ENCODE data around the gene TMEM144. TPM values are rescaled to one million over a fixed set of nuclear protein-coding genes. Genes with fewer than 3 reads are reported as not detected.

Gene TMEM144
- total RNA-seq, 2 donors from 2014 or later = 0.22 TPM; not detected in 1

DNA sequence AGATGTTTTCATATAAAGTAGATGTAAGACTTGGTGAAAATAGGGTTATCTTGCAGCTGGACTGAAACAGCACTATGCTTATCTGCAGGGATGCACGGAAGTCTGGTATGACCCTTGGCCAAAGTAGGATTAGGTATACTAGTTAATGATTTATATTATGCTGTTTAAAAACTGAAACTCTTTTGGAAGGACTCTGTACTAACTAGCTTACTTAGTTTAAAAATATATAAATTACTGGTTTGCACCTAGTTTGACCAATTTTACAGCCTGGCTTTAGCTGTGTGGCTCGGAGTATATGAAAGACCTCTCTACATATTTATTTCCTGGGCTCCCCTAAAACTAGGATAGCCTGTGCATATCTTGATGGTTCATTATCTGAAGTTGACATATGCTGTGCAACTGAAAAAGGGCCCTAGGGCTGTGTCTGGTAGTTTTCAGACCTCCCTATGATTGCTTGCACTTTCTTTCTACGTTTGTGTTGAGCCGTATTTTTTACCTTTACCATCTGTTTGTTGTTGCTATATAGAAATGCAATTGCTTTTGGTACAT, 89.2 kb downstream of the TMEM144 start:
- Mint-ChIP-seq H3K4me1 (ENCODE audit: low read depth) (no peaks in the 10 kb centered on the region), H3K27me3 (ENCODE audit: low read depth) (no peaks in the 10 kb centered on the region), H3K4me3 (no peak overlapping the region), H3K36me3 (ENCODE audit: insufficient read depth in 2 of 2) (no peaks in the 10 kb centered on the region), H3K27ac (no peak overlapping the region), H3K9me3 (peaks cover 0 to 3% of the 10 kb centered on the region in 2 donors)
- no peak for ATAC-seq (replicated peaks in 1 of 2)
- DNase-seq = no peak

DNA sequence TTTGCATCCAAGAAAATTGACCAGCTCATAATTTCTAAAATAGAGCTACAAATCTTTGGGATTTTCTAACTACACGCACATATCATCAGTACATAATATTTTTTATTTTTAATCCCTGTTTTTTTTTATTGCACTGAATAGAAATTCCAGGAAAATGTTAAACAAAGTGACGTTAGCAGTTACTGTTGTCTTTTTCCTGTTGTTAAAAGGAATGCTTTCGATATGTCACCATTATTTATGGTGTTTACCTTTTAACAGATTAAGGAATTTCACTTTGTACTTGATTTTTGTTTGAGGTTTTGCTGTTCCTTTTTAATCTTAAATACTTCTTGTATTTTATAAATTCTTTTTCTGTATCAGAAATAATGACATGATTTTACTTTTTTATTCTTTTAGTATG, 89.7 kb downstream of the TMEM144 start:
- no peak overlapping the region for H3K27ac Mint-ChIP-seq
- H3K9me3 Mint-ChIP-seq = peaks cover 0 to 3% of the 10 kb centered on the region in 2 donors
- no peaks in the 10 kb centered on the region for H3K36me3 Mint-ChIP-seq (ENCODE audit: insufficient read depth in 2 of 2)
- H3K4me1 Mint-ChIP-seq (ENCODE audit: low read depth) = no peaks in the 10 kb centered on the region
- no peak for DNase-seq
- no peaks in the 10 kb centered on the region for H3K27me3 Mint-ChIP-seq (ENCODE audit: low read depth)
- H3K4me3 Mint-ChIP-seq = no peak overlapping the region
- no peak for ATAC-seq (replicated peaks in 1 of 2)

DNA sequence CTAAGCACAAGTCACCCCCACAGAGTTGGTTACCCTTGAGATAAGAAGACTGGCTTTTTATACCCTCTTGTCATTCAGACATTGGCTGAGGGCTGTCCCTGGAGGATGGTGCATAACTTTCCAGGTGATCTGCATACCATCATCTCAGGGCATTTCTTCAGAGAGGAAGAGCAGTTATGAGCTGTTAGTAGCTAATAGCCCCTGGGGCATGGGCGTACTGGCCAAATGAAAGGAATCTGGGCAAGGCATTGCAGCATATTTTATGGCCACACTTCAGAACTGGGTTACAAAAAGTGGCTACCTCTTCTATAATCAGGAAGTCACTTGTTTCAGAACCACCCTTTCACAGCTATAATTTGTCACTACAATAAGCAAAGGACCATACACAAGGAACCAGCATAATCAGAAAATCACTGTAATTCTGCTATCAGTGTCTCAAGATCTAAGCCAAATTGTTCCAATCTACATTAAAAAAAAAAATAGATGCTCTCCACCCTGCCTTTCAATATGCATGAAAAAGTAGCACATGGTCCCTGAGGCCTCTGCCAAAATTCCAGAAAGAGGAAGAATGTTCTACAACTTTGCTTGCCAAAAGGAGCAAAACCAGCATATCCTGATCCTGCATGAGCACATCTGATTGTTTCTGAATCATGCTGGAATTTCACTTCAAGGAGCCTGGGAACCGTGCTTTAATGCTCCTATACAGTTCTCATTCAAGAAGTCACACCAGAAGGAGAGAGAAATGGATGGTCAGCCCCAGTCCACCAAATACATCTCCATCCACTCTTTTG, 92.0 kb downstream of the TMEM144 start:
- H3K27ac Mint-ChIP-seq = no peak overlapping the region
- H3K9me3 Mint-ChIP-seq = peaks cover 0 to 2% of the 10 kb centered on the region in 2 donors
- no peaks in the 10 kb centered on the region for H3K36me3 Mint-ChIP-seq (ENCODE audit: insufficient read depth in 2 of 2)
- H3K4me3 Mint-ChIP-seq = no peak overlapping the region
- no peaks in the 10 kb centered on the region for H3K27me3 Mint-ChIP-seq (ENCODE audit: low read depth)
- no peaks in the 10 kb centered on the region for H3K4me1 Mint-ChIP-seq (ENCODE audit: low read depth)
- ATAC-seq (replicated peaks in 1 of 2) = no peak
- no peak for DNase-seq

DNA sequence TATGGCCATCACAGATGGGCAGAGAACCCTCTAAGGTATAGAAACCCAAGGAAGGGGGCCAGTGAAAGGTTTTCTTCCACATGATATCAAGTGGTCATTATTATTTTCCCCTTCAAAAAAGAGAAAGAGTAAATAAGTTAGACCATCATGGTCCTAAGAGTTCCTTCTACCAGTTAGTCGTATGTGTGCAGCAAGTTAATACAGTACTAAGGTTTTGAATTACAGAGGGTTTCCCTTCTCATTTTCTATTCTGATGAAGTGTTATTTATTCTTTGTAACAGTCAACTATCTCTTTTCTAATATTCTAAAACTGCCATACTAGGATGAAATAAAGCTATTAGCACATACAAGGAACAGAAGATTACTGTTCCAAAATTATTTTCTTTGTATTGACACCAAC, 94.4 kb downstream of the TMEM144 start:
- no peak overlapping the region for H3K27ac Mint-ChIP-seq
- H3K27me3 Mint-ChIP-seq (ENCODE audit: low read depth) = no peaks in the 10 kb centered on the region
- peaks cover 0 to 2% of the 10 kb centered on the region in 2 donors for H3K9me3 Mint-ChIP-seq
- no peak overlapping the region for H3K4me3 Mint-ChIP-seq
- H3K4me1 Mint-ChIP-seq (ENCODE audit: low read depth) = no peaks in the 10 kb centered on the region
- H3K36me3 Mint-ChIP-seq (ENCODE audit: insufficient read depth in 2 of 2) = no peaks in the 10 kb centered on the region
- DNase-seq (no peak), ATAC-seq (replicated peaks in 1 of 2) (no peak)

Other genes with a start within 250 kb of the TMEM144 start
- gene GASK1B, start 37.5 kb upstream of the TMEM144 start, total RNA-seq = not detected

Measured in activated T-cell treated with anti-CD3 and anti-CD28 coated beads, Interleukin-2, amount 50 U/mL, for 72 hours (primary cell).